ENCODE measurements around the gene METTL16. TPM values are rescaled to one million over a fixed set of nuclear protein-coding genes. Genes with fewer than 3 reads are reported as not detected.

The METTL16 gene
- total and polyA plus RNA-seq, 2 experiments from 2014 or later = 19.3 to 23.9 TPM

- no peaks in the 10 kb centered on the region for H3K9me3 ChIP-seq (ENCODE audit: low read depth)
- no peak for DNase-seq (ENCODE audit: low read depth in 1 of 2, low spot score in 1 of 2)
These were observed 84.5 kb downstream of the METTL16 start for GRCh38 chr17:2427215-2427614.

GRCh38 chr17:2423271-2423670, 88.4 kb downstream of the METTL16 start:
- no peak for DNase-seq (ENCODE audit: low read depth in 1 of 2, low spot score in 1 of 2)
- no peaks in the 10 kb centered on the region for H3K9me3 ChIP-seq (ENCODE audit: low read depth)
- H3K27ac ChIP-seq = no peak overlapping the region
- no peak for TF ChIP-seq CTCF (IDR thresholded peaks at IDR 0.05; ENCODE audit: low read depth, low read length)
- no peaks in the 10 kb centered on the region for H3K27me3 ChIP-seq
- no peaks in the 10 kb centered on the region for H3K4me1 ChIP-seq (ENCODE audit: low read depth)
- H3K4me3 ChIP-seq = no peak overlapping the region
- H3K36me3 ChIP-seq = peaks cover 10% of the 10 kb centered on the region

More at GRCh38 chr17:2427215-2427614, 84.5 kb downstream of the METTL16 start:
- H3K27me3 ChIP-seq = no peaks in the 10 kb centered on the region
- H3K4me3 ChIP-seq = no peak overlapping the region
- H3K27ac ChIP-seq = no peak overlapping the region
- H3K36me3 ChIP-seq = no peaks in the 10 kb centered on the region
- TF ChIP-seq CTCF (IDR thresholded peaks at IDR 0.05; ENCODE audit: low read depth, low read length) = no peak
- H3K4me1 ChIP-seq (ENCODE audit: low read depth) = no peaks in the 10 kb centered on the region

GRCh38 chr17:2421315-2422147, 90.2 kb downstream of the METTL16 start:
- Histone ChIP-seq H3K27ac (no peak overlapping the region), H3K4me3 (no peak overlapping the region), H3K27me3 (no peaks in the 10 kb centered on the region), H3K4me1 (ENCODE audit: low read depth) (peaks cover 3% of the 10 kb centered on the region), H3K36me3 (peaks cover 10% of the 10 kb centered on the region), H3K9me3 (ENCODE audit: low read depth) (no peaks in the 10 kb centered on the region)
- no peak for DNase-seq (ENCODE audit: low read depth in 1 of 2, low spot score in 1 of 2)
- TF ChIP-seq CTCF (IDR thresholded peaks at IDR 0.05; ENCODE audit: low read depth, low read length) = peak; percentile 4

GRCh38 chr17:2420176-2420575, 91.5 kb downstream of the METTL16 start:
- TF ChIP-seq CTCF (IDR thresholded peaks at IDR 0.05; ENCODE audit: low read depth, low read length) = no peak
- Histone ChIP-seq H3K4me3 (no peak overlapping the region), H3K27ac (no peak overlapping the region), H3K36me3 (peaks cover 10% of the 10 kb centered on the region), H3K4me1 (ENCODE audit: low read depth) (peaks cover 6% of the 10 kb centered on the region), H3K9me3 (ENCODE audit: low read depth) (no peaks in the 10 kb centered on the region), H3K27me3 (no peaks in the 10 kb centered on the region)
- no peak for DNase-seq (ENCODE audit: low read depth in 1 of 2, low spot score in 1 of 2)

GRCh38 chr17:2419486-2419885, 92.2 kb downstream of the METTL16 start:
- H3K27me3 ChIP-seq = no peaks in the 10 kb centered on the region
- DNase-seq (ENCODE audit: low read depth in 1 of 2, low spot score in 1 of 2) = no peak
- no peaks in the 10 kb centered on the region for H3K9me3 ChIP-seq (ENCODE audit: low read depth)
- H3K4me1 ChIP-seq (ENCODE audit: low read depth) = peaks cover 6% of the 10 kb centered on the region
- no peak overlapping the region for H3K4me3 ChIP-seq
- peak overlapping the region; percentile 12 for H3K27ac ChIP-seq
- TF ChIP-seq CTCF (IDR thresholded peaks at IDR 0.05; ENCODE audit: low read depth, low read length) = no peak
- H3K36me3 ChIP-seq = peaks cover 10% of the 10 kb centered on the region
